Pancreas (tissue), 10 donors: Measurements from ENCODE around the gene ALK. TPM values are rescaled to one million over a fixed set of nuclear protein-coding genes. Genes with fewer than 3 reads are reported as not detected.

ENCODE experiments used
- ATAC-seq, 4 donors: fragments of 200-7000 bp; cut with Tn5 transposase; one replicate each; pipeline versions ENCODE4 v1.8.0 to v1.9.1; 2020; ENCODE audit warnings: mild to moderate bottlenecking in 4 of 4, moderate library complexity in 4 of 4
- DNase-seq, 6 donors: peaks; one replicate each; pipeline ENCODE4 v3.0.0-alpha.2; 2020
- FAIRE-seq: peaks from 2 replicates; lab custom pipeline; 2012; peaks lifted over from hg19 to GRCh38; lab: Jason Lieb, UNC
- H3K27ac ChIP-seq, 4 donors: fragments of 200-600 bp; sonication (generic); 1 replicate in 3 of 4; 2 replicates in 1 of 4; pipeline versions ENCODE4 v1.5.0 to v1.8.0; 2020
- H3K27me3 ChIP-seq, 4 donors: fragments of 200-600 bp; one replicate each; pipeline ENCODE4 v1.8.0; 2021
- H3K36me3 ChIP-seq, 3 donors: fragments of 200-600 bp; sonication (generic) in 1 of 3; one replicate each; pipeline versions ENCODE4 v1.5.0 to v1.8.0; 2020 to 2021
- H3K4me1 ChIP-seq, 3 donors: fragments of 200-600 bp; one replicate each; pipeline ENCODE4 v1.8.0; 2021
- H3K4me3 ChIP-seq, 4 donors: fragments of 200-600 bp; sonication (generic) in 2 of 4; one replicate each; pipeline versions ENCODE4 v1.5.0 to v1.8.0; 2020 to 2021
- H3K9me3 ChIP-seq, 4 donors: fragments of 200-600 bp; one replicate each; pipeline ENCODE4 v1.8.0; 2021
- CTCF ChIP-seq, 4 donors: fragments of 200-600 bp; sonication (generic) in 3 of 4; IDR thresholded peaks; one replicate each; pipeline versions ENCODE4 v1.5.0 to v1.8.0; 2021; ENCODE audit warnings: antibody characterized with exemption in 4 of 4
- WGBS, 2 donors: extraction: QIAGEN DNeasy Blood & Tissue Kit; methylation state at CpG; one replicate each; pipeline ENCODE4 v1.1.7; 2013; 5-methylcytosine and 5-hydroxymethylcytosine counted together
- intact Hi-C, 3 donors: fragments of 100-400 bp; cut with DNase I; formaldehyde crosslinking; loops; one replicate each; pipeline versions ENCODE4 v1.11.1 to v1.14.2; 2022
- polyA plus RNA-seq, 2 donors: library from polyadenylated mRNA; stranded (reverse); fragments of 200-250 nt; gene quantifications; one replicate each; pipeline ENCODE4 v1.2.3, GENCODE V29; 2013
- total RNA-seq, 6 donors: library from RNA; stranded (reverse); fragmentation: NEBNext Ultra II Directional in 4 of 6; extraction: Animal tissue kit (Norgen Biotek cat#: 25700) in 4 of 6; gene quantifications; one replicate each; pipeline versions ENCODE4 v1.2.1 to v1.2.4, GENCODE V29; 2021 to 2023
- donor health status: healthy with polysubstance abuse.
- donor health status: DM: no; HTN: no; CAD: no; lungs with moderate emphysema.
- donor health status: DM: no; HTN: no; CAD: no.
- donor health status: control.
- donor health status: control.
- donor health status: Bipolar disorder and iron deficiency.
- donor health status: DM: yes; HTN: yes; CAD: no.
- donor health status: DM: no; HTN: no; CAD: no.
- donor health status: DM: no; HTN: no; CAD: no.
- donor health status: DM: yes; HTN: yes; CAD: no.

The ALK gene
- total and polyA plus RNA-seq, 8 donors = 0.05 to 0.17 (median 0.09) TPM; not detected in 2

- H3K36me3 ChIP-seq = no peaks in the 10 kb centered on the region
- FAIRE-seq (no peak), ATAC-seq (no peak), DNase-seq (no peak)
- intact Hi-C loops = no loop called here
- no peak overlapping the region for H3K4me3 ChIP-seq
- H3K9me3 ChIP-seq = no peaks in the 10 kb centered on the region
- WGBS, 2 donors = 60 to 74% methylated on average over 3 of the region's 3 CpGs
- TF ChIP-seq CTCF (IDR thresholded peaks at IDR 0.05) = no peak
- no peak overlapping the region for H3K27ac ChIP-seq
- no peaks in the 10 kb centered on the region for H3K27me3 ChIP-seq
- H3K4me1 ChIP-seq = no peaks in the 10 kb centered on the region
Measured at GRCh38 chr2:29942711-29943110, 21.3 kb upstream of the ALK start.

DNA sequence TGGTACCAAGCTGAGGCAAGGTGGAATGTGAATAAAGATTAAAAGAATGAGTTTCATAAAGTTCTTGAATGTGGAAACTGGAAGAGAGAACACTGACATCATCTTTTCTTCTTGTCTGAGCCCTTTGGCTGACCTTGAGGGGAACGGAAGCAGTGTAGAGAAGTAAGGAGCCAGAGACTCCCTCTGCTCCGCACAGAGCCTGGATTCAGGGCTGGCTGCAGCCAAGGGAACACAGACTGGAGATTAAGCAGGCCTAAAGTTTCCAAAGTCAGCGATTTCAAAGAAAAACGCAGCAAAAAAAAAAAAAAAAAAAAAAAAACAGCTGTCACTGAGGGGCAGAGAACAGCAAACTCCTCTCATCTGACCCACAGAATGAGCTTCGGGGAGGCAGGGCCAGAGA lies 19.3 kb upstream of the ALK start:
- no peaks in the 10 kb centered on the region for H3K36me3 ChIP-seq
- no peak overlapping the region for H3K27ac ChIP-seq
- H3K27me3 ChIP-seq = no peaks in the 10 kb centered on the region
- no peaks in the 10 kb centered on the region for H3K4me1 ChIP-seq
- intact Hi-C loops = no loop called here
- H3K4me3 ChIP-seq = no peak overlapping the region
- FAIRE-seq (no peak), DNase-seq (peak in 1 of 6 donors; percentile 17), ATAC-seq (peak in 3 of 4 donors; percentile 47 to 55 (median 51))
- TF ChIP-seq CTCF (IDR thresholded peaks at IDR 0.05) = no peak
- 45 to 49% methylated on average over 5 of the region's 5 CpGs for whole genome bisulfite sequencing, 2 donors
- no peaks in the 10 kb centered on the region for H3K9me3 ChIP-seq

- Histone ChIP-seq H3K4me1 (no peaks in the 10 kb centered on the region), H3K27ac (no peak overlapping the region), H3K27me3 (peaks cover 0 to 6% (median 0%) of the 10 kb centered on the region in 4 donors), H3K4me3 (no peak overlapping the region), H3K36me3 (no peaks in the 10 kb centered on the region), H3K9me3 (no peaks in the 10 kb centered on the region)
- 50 to 54% methylated on average over 8 of the region's 8 CpGs for WGBS, 2 donors
- no peak for FAIRE-seq
- intact Hi-C loops = no loop called here
- DNase-seq = no peak
- ATAC-seq = no peak
- no peak for TF ChIP-seq CTCF (IDR thresholded peaks at IDR 0.05)
Measured at GRCh38 chr2:29936020-29936419, 14.6 kb upstream of the ALK start.

- Histone ChIP-seq H3K36me3 (no peaks in the 10 kb centered on the region), H3K4me3 (no peak overlapping the region), H3K27ac (no peak overlapping the region), H3K9me3 (no peaks in the 10 kb centered on the region), H3K4me1 (no peaks in the 10 kb centered on the region), H3K27me3 (peaks cover 0 to 6% (median 0%) of the 10 kb centered on the region in 4 donors)
- FAIRE-seq = no peak
- no peak for DNase-seq
- no peak for ATAC-seq
- no peak for TF ChIP-seq CTCF (IDR thresholded peaks at IDR 0.05)
- intact Hi-C loops = no loop called here
- 3 to 16% methylated on average over 1 of the region's 1 CpG for WGBS, 2 donors
Measured at GRCh38 chr2:29931818-29932217, 10.4 kb upstream of the ALK start.

GRCh38 chr2:29923110-29923721 lies 1.8 kb upstream of the ALK start:
- FAIRE-seq = no peak
- H3K27ac ChIP-seq = no peak overlapping the region

More at GRCh38 chr2:29923110-29923721, 1.8 kb upstream of the ALK start:
- Histone ChIP-seq H3K36me3 (no peaks in the 10 kb centered on the region), H3K9me3 (no peaks in the 10 kb centered on the region), H3K27me3 (peaks cover 0 to 15% (median 7%) of the 10 kb centered on the region in 4 donors), H3K4me1 (peaks cover 6 to 10% (median 8%) of the 10 kb centered on the region in 3 donors), H3K4me3 (no peak overlapping the region)
- TF ChIP-seq CTCF (IDR thresholded peaks at IDR 0.05) = peak; percentile 69 to 94 (median 89)
- DNase-seq (peak; percentile 25 to 64 (median 46)), ATAC-seq (peak in 3 of 4 donors; percentile 28 to 52 (median 38))
- intact Hi-C loops = no loop called here
- 19 to 21% methylated on average over 3 of the region's 3 CpGs for WGBS, 2 donors
